Esophagus squamous epithelium (tissue), 4 donors: ENCODE results near the gene PSMA5.

Source experiments
- CTCF ChIP-seq, 6 experiments: fragments of 450-650 bp in 4 of 6; fragments of 200-600 bp in 2 of 6; sonication (generic) in 2 of 6; IDR thresholded peaks; one replicate each; pipeline ENCODE4 v1.5.1; 2016 to 2019; ENCODE audit warnings: antibody characterized with exemption in 6 of 6, mild to moderate bottlenecking in 4 of 6, moderate library complexity in 4 of 6
- POLR2A ChIP-seq, 4 donors: fragments of 450-650 bp; IDR thresholded peaks; one replicate each; pipeline ENCODE4 v1.6.1; 2017; ENCODE audit warnings: antibody characterized with exemption in 4 of 4, mild to moderate bottlenecking in 4 of 4, moderate library complexity in 3 of 4

GRCh38 chr1:109391157-109391556, 35.1 kb downstream of the PSMA5 start:
- TF ChIP-seq POLR2A (IDR thresholded peaks at IDR 0.05) (no peak), CTCF (IDR thresholded peaks at IDR 0.05) (no peak)
